Amniotic stem cell (primary cell): ENCODE results near the gene FAM107B.

ENCODE experiments used
- DNase-seq: peaks from one replicate; lab custom pipeline; 2025; lab: John Stamatoyannopoulos, UW

The FAM107B gene

GRCh38 chr10:14534152-14534551 lies 240.5 kb downstream of the FAM107B start:
- DNase-seq = no peak

- DNase-seq = no peak
Observed at GRCh38 chr10:14533295-14533694, 241.4 kb downstream of the FAM107B start.

- no peak for DNase-seq
Observed at GRCh38 chr10:14532473-14533251, 242.0 kb downstream of the FAM107B start.

DNA sequence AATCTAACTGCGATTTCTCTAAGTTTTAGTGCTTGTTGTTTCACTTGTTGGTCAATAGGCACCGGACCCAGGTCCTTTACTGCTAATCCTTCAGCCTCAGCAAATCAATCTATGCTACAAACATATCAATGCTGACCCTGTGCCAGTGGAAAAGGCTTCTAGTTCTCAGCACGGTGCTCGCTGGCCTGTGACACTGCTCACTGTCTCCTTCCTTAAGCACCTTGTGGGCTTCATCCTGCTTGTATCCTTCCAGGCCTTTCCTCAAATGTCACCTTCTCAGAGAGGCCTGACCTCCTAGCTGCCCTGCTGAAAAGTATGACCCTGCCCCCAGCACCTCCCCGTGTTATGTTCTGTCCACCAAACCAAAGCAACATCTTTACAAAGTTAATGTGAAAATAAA lies 242.7 kb downstream of the FAM107B start:
- DNase-seq = no peak

GRCh38 chr10:14530465-14530864 lies 244.2 kb downstream of the FAM107B start:
- no peak for DNase-seq

GRCh38 chr10:14529351-14529750 lies 245.3 kb downstream of the FAM107B start:
- no peak for DNase-seq

GRCh38 chr10:14528450-14528849 lies 246.2 kb downstream of the FAM107B start:
- DNase-seq = no peak

GRCh38 chr10:14527915-14528314 lies 246.8 kb downstream of the FAM107B start:
- DNase-seq = no peak

GRCh38 chr10:14527134-14527844 lies 247.4 kb downstream of the FAM107B start:
- DNase-seq = no peak

DNA sequence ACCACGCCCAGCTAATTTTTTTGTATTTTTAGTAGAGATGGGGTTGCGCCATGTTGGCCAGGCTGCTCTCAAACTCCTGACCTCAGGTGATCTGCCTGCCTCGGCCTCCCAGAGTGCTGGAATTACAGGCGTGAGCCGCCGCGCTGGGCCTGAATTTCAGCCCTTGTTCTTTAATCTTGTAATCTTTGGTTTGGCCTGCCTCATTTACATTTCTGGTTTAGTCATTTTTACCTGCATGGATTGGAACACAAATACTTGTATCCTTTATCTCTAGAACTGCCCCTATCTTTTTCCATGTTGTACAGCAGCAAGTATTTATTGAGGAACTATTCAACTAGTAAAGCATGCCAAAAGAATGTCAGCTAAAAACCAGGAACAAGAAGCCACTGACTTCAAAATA lies 248.4 kb downstream of the FAM107B start:
- no peak for DNase-seq

- no peak for DNase-seq
Observed at GRCh38 chr10:14524691-14525324, 249.9 kb downstream of the FAM107B start.

- no peak for DNase-seq
Observed at GRCh38 chr10:14523286-14523685, 251.4 kb downstream of the FAM107B start.

GRCh38 chr10:14519785-14520184 lies 254.9 kb downstream of the FAM107B start:
- DNase-seq = no peak

- no peak for DNase-seq
Observed at GRCh38 chr10:14518149-14518548, 256.5 kb downstream of the FAM107B start.

- DNase-seq = no peak
Observed at GRCh38 chr10:14513123-14513522, 261.6 kb downstream of the FAM107B start.

DNA sequence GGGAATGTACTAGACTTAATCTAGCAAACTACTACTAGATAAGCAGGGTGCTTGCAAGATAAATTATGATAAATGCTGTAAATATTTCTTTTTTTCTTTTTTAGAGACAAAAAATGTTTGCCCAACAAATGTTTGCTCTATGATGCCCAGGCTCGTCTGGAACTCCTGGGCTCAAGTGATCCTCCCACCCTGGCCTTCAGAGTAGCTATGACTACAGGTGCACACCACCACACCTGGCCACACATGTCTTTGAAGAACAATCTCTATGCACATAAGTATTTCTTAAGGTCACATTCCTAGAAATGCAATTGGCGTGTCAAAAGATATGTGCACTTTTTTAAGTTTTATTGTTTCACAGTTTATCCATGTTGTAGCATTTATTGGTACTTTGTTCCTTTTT lies 264.4 kb downstream of the FAM107B start:
- DNase-seq = no peak

GRCh38 chr10:14508725-14509124 lies 266.0 kb downstream of the FAM107B start:
- DNase-seq = no peak

DNA sequence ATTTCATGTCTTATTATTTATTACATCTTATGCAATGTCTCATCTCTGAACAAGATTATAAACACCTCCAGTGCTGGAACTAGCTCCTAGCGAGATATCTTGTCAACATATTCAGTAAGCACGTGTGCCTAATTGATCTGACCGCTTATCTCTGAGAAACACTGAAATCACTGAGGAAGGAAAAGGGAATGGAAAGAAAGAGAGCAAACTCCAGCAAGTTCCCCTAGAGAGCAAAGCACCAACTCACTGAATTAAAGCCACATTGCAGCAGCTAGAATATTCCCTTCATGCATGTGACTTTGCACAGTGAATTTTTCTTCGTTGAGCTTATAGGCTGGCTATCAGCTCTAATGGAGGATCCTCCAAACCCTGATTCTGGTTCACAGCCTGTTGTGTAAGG lies 266.9 kb downstream of the FAM107B start:
- DNase-seq = no peak

DNA sequence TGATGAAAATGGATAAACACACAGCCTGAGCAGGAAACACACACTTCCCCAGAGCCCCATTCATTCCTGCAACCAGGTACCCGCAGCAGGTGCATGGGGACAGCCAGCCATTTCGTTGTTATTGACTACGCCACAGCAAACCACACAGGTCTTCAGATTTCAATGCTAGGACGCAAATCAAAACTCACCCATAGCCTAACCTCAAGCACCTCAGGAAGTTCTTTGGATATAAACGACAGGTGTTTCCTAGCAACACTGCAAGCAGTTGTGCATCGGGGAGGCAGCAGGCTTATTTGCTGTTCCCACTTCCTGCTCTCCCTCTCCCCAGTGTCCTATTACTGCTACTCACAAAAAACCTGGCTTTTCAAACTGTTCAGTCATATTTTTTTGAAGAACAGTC lies 267.5 kb downstream of the FAM107B start:
- DNase-seq = no peak

- no peak for DNase-seq
Observed at GRCh38 chr10:14502431-14502830, 272.3 kb downstream of the FAM107B start.

DNA sequence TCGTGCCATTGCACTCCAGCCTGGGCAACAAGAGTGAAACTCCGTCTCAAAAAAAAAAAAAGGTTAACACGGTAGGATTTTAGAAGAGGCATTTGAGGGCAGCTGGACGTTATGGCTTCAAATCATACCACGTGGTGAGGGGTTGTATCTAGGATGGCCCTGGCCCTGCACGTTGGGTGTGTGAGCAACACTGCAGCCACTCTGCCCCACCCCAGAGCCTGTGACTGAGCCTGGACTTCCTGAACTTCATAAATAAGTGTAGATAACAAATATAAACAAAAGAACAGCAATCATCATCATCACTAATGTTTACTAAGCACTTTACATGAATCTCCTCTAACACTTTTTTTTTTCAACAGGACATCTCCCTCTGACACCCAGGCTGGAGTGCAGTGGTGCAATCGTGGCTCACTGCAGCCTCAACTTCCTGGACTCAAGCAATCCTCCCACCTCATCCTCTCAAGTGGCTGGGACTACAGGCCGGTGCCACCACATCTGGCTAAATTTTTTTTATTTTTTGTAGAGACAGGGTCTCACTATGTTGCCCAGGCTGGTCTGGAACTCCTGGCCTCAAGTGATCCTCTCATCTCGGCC lies 274.4 kb downstream of the FAM107B start:
- DNase-seq = no peak

DNA sequence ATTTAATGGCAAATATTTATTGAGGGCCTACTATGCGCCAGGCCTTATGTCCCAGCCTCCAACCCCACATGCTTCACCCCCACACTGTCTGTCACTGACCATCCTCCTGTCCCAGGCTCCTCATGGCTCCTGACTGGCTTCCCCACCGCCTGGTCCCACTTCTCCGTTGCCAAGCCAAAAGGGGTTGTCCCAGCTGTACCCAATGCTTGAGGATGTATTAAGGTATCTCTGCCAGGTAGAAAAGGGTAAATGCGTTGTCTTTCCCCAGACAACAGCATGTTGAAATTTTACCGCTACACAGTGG lies 275.1 kb downstream of the FAM107B start:
- no peak for DNase-seq

DNA sequence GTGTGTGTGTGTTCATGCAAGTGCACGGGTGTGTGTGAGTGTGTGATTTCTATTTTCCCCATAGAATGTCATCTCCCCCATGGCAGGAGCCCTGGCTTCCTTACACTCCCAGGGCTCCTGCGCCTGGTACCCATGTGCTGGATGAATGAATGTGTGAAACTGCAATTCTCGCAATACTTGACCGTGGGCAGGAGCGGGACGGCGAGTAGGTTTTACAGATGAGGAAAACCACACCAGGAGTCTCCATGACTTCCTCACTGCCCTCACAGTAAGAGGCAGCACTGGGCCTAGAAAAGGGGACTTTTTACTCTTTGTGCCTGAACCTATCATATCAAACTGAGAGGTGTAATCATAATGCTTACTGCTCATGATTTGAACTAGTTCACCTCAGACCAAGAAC lies 276.4 kb downstream of the FAM107B start:
- no peak for DNase-seq
